GM18873 (cell line): ENCODE measurements around the gene PDLIM1.

Experiments
- ATAC-seq: cut with Tn5 transposase; IDR thresholded peaks from one replicate; pipeline ENCODE4 v1.9.1; 2021; ENCODE audit warnings: mild to moderate bottlenecking, moderate library complexity, moderate number of reproducible peaks; ENCODE audit not compliant: unreplicated experiment, low FRiP score

PDLIM1 gene

DNA sequence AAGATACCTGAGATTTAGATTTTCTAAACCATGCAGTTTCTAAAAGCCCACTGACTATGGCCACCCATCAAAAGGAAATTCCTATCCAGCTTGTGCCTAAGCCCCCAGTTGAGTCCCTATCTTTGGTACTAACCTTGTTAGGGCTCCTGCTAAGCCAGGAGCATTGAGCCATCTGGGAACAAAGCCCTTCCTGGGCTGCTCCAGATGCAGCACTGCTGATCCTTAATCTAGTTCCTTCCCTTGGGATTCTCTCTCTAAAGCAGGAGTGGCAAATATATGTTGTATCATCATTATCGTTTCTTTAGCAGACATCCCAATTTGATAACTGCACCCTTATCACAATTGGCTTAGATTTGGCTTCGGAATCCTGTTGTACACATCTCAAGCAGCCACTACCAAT is 24.7 kb upstream of the PDLIM1 start:
- no peak for ATAC-seq

DNA sequence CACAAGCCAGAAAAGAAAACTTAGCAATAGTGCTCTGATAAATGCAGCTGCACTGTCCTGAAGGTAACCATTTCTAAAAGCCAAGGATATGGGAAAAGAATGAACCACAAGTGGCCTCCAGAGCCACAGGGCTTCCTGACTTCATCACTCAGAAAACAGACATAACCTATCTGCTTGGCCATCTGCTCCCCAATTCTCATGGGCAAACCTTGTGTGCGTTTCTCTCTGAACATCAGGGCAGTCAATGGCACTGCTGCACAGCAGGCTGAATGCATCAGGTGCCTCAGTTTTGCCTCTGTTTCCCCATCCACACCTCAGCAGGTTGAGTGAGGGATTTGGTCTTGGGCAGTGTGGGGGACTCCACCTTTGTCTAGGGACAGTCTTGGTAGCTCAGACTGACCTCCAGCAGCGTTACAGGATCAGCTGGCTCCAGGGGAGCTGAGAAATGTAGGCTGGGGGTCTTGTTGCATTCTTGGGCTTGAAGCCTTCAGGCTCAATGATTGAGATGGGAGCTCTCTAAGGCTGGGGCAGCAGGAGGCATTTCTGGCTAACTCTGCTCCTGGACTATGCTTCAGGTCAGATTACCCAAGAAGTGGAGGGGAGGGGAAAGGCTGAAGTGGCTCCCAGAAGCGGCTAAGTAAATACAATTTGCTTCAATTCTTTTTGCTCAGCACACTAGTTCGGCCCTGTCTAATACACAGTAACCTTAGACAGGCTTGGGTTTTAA is 23.6 kb upstream of the PDLIM1 start:
- ATAC-seq: no peak

- no peak for ATAC-seq
These were observed 22.2 kb upstream of the PDLIM1 start for GRCh38 chr10:95312986-95313495.

- no peak for ATAC-seq
These were observed 21.5 kb upstream of the PDLIM1 start for GRCh38 chr10:95312257-95312656.

DNA sequence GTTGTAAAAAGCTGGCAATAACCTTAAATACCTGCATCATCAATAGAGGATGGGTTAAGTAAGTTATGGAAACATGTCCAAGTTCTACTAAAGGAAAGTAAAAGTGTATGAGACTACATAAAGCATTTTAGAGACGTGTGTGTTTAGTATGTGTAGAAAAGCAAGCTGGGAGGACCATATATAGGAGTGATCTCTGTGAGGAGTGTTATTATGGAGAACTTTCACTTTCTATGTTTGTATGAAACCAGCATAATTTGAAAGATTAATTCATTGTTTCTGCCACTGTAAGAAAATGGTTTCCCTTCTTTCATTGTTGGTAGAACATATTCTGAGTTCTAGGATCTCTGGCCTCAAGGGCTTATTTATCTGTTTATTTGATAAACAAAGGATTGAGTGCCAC is 19.2 kb upstream of the PDLIM1 start:
- no peak for ATAC-seq

GRCh38 chr10:95308389-95309302 is 17.8 kb upstream of the PDLIM1 start:
- ATAC-seq: no peak

DNA sequence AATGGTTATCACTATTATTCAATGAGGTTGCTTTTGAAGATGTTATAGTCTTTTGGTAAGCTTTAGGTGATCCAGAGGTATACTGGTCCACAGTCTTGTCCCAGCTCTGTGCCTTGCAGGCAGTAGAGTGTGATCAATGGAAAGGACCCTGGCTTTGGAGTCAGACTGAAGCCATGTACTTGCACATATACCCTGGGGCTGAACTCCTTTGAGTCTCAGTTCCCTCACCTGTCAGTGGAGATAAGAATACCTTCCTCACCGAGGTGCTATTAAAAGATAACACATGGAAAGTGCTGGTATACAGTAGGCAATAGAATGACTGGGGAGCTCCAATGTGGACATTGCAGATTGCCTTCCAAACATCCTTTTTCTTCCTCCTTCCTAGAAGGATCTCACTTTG is 16.0 kb upstream of the PDLIM1 start:
- no peak for ATAC-seq

- ATAC-seq: no peak
These were observed 15.5 kb upstream of the PDLIM1 start for GRCh38 chr10:95306318-95306650.

GRCh38 chr10:95305606-95306317 is 15.0 kb upstream of the PDLIM1 start:
- no peak for ATAC-seq

DNA sequence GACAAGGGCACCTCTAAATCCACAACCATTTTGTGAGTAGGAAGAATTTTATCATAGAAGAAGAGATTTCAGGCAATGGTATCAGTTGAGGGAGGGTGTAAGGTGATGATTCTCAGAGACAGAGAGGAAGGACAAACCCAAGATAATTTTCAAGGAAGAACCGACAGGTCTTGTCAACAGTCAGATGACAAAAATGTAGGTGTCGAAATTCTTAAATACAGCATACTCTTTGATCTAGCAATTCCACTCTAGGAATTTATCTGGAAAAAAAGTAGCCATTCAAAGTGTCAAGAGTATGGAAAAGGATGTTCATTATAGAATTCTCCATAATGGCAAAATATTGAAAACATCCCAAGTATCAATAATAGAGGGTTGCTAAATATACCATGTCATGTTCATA is 14.2 kb upstream of the PDLIM1 start:
- no peak for ATAC-seq

DNA sequence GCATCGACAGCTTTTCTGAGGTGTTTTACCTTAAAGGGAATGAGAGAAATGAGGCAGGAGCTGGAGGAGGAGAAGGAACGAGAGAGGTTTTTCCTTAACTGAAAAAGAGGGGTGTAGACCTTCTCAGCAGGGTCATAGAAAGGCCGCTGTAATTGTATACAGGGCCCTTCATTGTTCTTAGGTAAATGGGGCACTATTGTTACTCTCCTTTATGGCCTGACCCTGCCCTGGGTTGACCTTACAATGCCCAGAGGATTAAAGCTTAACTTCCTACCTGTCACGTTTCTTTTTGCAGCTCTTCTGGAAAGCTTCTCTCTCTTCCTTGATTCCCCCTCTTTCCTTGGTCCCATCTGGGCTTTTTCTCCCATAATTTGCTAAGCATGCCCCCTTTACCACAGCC is 13.7 kb upstream of the PDLIM1 start:
- ATAC-seq: no peak

DNA sequence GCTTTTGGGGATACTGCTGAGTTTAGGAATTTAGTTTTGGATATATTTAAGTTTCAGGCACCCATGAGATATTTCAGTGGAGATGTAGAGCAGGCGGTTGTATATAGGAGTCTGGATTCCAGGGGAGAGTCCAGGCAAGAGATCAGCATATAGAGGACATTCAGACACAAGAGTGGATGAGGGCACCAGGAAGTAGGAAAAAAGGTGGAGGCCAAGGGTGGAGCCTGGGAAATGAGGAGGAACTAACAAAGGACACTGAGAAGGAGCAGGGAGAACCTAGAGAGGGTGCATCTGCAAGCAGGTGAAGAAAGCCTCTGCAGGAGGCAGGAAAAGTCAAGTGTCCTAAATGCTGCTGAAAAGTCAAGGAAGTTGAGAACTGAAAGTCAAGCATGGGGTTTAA is 13.1 kb upstream of the PDLIM1 start:
- no peak for ATAC-seq

- no peak for ATAC-seq
These were observed 12.7 kb upstream of the PDLIM1 start for GRCh38 chr10:95303535-95303934.

DNA sequence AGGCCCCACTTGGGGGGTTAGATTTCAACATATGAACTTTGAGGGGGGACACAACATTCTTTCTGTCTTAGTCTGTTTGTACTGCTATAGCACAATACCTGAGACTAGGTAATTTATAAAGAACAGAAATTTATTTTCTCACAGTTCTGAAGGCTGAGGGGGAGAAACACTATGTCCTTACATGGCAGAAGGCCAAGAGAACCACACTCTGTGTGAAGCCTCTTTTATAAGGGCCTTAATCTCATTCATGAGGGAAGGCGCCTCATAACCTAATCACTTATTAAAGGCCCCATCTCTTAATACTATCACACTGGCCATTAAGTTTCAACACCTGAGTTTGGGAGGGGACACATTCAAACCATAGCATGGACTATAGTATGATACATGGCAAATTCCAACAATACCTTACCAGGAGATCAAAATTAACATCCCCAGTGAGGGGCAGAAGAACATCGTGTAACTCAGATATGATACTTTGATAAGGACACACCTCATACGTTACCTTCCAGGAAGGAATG is 9.3 kb upstream of the PDLIM1 start:
- ATAC-seq: no peak

DNA sequence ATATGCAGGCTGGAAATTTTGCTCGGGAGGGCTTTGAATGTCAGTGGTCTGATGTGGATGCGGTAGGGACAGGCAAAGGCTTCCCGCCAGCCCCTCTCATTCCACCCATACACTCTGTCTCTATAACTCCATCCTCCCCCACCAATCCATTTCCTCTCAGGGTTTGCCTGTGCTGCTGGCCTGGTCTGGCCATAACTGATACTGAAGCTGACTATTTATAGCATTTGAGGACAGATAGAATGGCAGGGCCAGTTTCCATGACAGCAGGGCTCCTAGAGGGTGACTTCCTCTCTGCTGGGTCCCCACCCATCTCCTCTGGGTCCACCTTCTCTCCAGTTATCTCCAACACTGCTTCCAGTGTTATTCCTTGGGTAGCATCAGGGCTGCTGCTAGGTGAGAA is 6.6 kb upstream of the PDLIM1 start:
- peak; percentile 40 for ATAC-seq

- ATAC-seq: no peak
These were observed 6.0 kb upstream of the PDLIM1 start for GRCh38 chr10:95296764-95297163.

DNA sequence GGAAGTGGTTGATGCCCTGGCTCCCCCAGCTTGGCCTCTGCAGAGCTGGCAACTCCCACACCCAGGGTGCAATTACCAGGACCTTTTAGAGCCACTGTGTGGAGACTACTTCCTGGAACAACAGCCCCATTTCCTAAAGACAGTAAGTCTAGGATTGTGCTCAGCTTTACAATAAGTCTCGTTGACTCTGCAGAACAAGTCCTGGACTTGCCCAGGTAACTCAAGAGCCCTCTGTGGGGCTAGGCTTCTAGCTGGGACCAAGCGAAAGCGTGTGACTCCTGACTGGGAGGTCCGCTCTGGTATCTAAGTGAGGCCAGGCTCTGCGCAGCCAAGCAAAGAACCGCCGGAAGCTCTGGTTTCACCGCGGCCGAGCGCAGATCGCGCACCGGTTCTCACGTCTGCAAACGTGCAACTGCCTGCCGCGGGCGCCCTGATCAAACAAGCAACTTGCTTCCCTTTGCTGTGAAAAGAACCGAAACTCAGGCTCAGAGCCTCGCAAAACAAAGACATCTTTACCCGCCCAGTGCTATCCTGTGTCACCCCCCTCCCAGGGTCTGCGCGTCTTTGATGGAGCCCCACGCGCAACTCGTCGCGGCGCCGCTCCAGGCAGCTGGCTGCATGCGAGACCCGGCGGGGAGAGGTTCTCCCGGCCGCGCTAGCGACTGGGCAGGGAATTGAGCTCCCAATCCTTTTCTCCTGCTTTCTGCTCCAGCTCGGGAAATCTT is 4.4 kb upstream of the PDLIM1 start:
- peak; percentile 79 for ATAC-seq

GRCh38 chr10:95293631-95294030 is 2.8 kb upstream of the PDLIM1 start:
- ATAC-seq: no peak

DNA sequence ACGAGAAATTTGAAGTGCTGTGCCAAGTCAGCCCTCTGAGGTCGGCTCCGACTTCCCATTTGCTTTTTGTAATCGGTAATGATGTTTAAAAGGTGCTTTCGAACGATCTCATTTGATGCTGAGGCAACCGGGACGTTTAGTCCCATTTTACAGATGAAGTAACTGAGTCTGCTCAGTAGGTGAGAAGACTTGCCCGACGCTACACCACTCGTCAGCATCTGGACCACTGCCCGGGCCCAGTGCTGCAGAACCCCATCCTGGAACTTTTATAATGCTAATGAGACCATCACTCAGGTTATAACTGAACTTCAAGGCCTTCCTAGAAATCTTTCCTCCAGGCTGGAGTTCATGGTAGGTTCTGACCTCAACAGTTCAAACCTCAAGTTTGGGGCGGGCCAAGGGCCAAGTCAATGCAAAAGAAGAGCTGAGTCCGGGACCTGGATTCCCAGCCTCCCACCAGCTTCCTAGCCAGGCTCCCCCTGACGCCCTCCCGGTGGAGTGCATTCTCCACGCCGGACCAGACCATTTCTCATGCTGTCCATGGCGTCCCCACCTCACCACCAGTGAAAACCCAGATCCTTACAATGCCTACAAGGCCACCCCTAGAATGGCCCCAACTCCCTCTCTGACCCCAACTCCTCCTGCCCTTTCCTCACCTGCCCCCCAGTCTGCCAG is 699 bp upstream of the PDLIM1 start:
- ATAC-seq: no peak
